Caco-2 (cell line): Measurements from ENCODE around the gene SLC10A3. TPM values are rescaled to one million over a fixed set of nuclear protein-coding genes. Genes with fewer than 3 reads are reported as not detected.

Experiments
- Bru-seq: library from RNA; stranded (reverse); fragments of 400-500 nt; gene quantifications from one replicate; lab custom pipeline; 2021; lab: Mats Ljungman, UMichigan
- BruChase-seq, 2 experiments: library from RNA; stranded (reverse); fragments of 400-500 nt; gene quantifications; one replicate each; lab custom pipeline; 2021; lab: Mats Ljungman, UMichigan
- BruUV-seq: library from RNA; stranded (reverse); fragments of 400-500 nt; replicated peaks from 2 replicates; lab custom pipeline; 2021; lab: Mats Ljungman, UMichigan
- CTCF ChIA-PET: fragments of 300-600 bp; sonication (Branson Sonifier 250); formaldehyde crosslinking; loops from one replicate; lab custom pipeline; 2022; ENCODE audit warnings: antibody characterized with exemption; lab: Charles Lee
- POLR2A ChIA-PET: fragments of 300-600 bp; sonication (Branson Sonifier 250); formaldehyde crosslinking; loops from one replicate; lab custom pipeline; 2022; ENCODE audit warnings: antibody characterized with exemption; lab: Charles Lee
- DNase-seq, 2 experiments: peaks; one replicate each; pipeline versions ENCODE4 v3.0.0 to v3.0.0-alpha.2; 2020 to 2022
- H3K27me3 ChIP-seq: replicated peaks from 2 replicates; pipeline ENCODE4 v1.6.0; 2011; ENCODE audit warnings: low read length; ENCODE audit not compliant: control insufficient read depth, insufficient read depth
- H3K36me3 ChIP-seq: 2 replicates; pipeline ENCODE4 v1.5.1; 2011; ENCODE audit warnings: low read length; ENCODE audit not compliant: control insufficient read depth, insufficient read depth
- H3K4me1 ChIP-seq: fragments of 250-450 bp; sonication (Bioruptor Pico); 2 replicates; pipeline ENCODE4 v1.5.1; 2020; ENCODE audit warnings: mild to moderate bottlenecking
- H3K4me3 ChIP-seq: 2 replicates; pipeline ENCODE4 v1.5.1; 2011; ENCODE audit warnings: low read depth, mild to moderate bottlenecking, control low read depth, low read length
- H3K9me3 ChIP-seq: fragments of 250-450 bp; sonication (Bioruptor Pico); 2 replicates; pipeline ENCODE4 v1.5.1; 2020; ENCODE audit warnings: mild to moderate bottlenecking, moderate library complexity
- H3K27ac Mint-ChIP-seq: one replicate; pipeline ENCODE4 v1.8.0; 2022; ENCODE audit warnings: mixed read lengths; ENCODE audit not compliant: unreplicated experiment
- H3K27me3 Mint-ChIP-seq: one replicate; pipeline ENCODE4 v1.8.0; 2022; ENCODE audit warnings: mixed read lengths; ENCODE audit not compliant: insufficient read depth, unreplicated experiment
- H3K36me3 Mint-ChIP-seq: one replicate; pipeline ENCODE4 v1.8.0; 2022; ENCODE audit warnings: mild to moderate bottlenecking, mixed read lengths; ENCODE audit not compliant: insufficient read depth, unreplicated experiment
- H3K4me1 Mint-ChIP-seq: one replicate; pipeline ENCODE4 v1.8.0; 2022; ENCODE audit warnings: low read depth, mixed read lengths; ENCODE audit not compliant: unreplicated experiment
- H3K4me3 Mint-ChIP-seq: one replicate; pipeline ENCODE4 v1.8.0; 2022; ENCODE audit warnings: mild to moderate bottlenecking, moderate library complexity, mixed read lengths; ENCODE audit not compliant: unreplicated experiment
- H3K9me3 Mint-ChIP-seq: one replicate; pipeline ENCODE4 v1.8.0; 2022; ENCODE audit warnings: mixed read lengths; ENCODE audit not compliant: unreplicated experiment
- intact Hi-C: fragments of 100-400 bp; cut with micrococcal nuclease; formaldehyde crosslinking; loops from one replicate; pipeline ENCODE4 v1.10.0; 2022; ENCODE audit not compliant: unreplicated experiment
- long read RNA-seq: library from polyadenylated mRNA; stranded (forward); transcript quantifications from one replicate; pipeline ENCODE4 v2.0.0, GENCODE V29; 2022
- total RNA-seq: library from RNA; stranded (reverse); gene quantifications from 2 replicates; pipeline ENCODE4 v1.2.3, GENCODE V29; 2022
- TF ChIP-seq, protein P1 (sequence below), 2 experiments: fragments of 200-600 bp in 1 of 2; IDR thresholded peaks; 1 replicate in 1 of 2; 2 replicates in 1 of 2; pipeline versions ENCODE4 v1.5.1 to v1.8.0; 2011 to 2022; ENCODE audit warnings: antibody characterized with exemption in 1 of 2, control low read depth in 1 of 2, inconsistent platforms in 1 of 2, low read depth in 1 of 2, low read length in 1 of 2, mild to moderate bottlenecking in 1 of 2, moderate library complexity in 1 of 2; ENCODE audit not compliant: insufficient read depth in 1 of 2, severe bottlenecking in 1 of 2, unreplicated experiment in 1 of 2

The SLC10A3 gene, protein sequence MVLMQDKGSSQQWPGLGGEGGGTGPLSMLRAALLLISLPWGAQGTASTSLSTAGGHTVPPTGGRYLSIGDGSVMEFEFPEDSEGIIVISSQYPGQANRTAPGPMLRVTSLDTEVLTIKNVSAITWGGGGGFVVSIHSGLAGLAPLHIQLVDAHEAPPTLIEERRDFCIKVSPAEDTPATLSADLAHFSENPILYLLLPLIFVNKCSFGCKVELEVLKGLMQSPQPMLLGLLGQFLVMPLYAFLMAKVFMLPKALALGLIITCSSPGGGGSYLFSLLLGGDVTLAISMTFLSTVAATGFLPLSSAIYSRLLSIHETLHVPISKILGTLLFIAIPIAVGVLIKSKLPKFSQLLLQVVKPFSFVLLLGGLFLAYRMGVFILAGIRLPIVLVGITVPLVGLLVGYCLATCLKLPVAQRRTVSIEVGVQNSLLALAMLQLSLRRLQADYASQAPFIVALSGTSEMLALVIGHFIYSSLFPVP
- total RNA-seq (19.6 and 22.5 TPM in 2 replicates), Bru-seq, nascent RNA (percentile 49 among the genes with signal in this experiment), BruChase-seq, experiment 1, labeled RNA remaining after a 2-hour chase (percentile 70 among the genes with signal in this experiment), BruChase-seq, experiment 2, labeled RNA remaining after a 6-hour chase (percentile 84 among the genes with signal in this experiment)
- long read RNA-seq, transcript SLC10A3-201 (2 exons, 2,161 nt), result major isoform, 31 of 51 reads
- long read RNA-seq, partial matches to known transcripts, result 3 of 51 reads
- long read RNA-seq, other reads (novel, unspliced or antisense), result 16 of 51 reads

DNA sequence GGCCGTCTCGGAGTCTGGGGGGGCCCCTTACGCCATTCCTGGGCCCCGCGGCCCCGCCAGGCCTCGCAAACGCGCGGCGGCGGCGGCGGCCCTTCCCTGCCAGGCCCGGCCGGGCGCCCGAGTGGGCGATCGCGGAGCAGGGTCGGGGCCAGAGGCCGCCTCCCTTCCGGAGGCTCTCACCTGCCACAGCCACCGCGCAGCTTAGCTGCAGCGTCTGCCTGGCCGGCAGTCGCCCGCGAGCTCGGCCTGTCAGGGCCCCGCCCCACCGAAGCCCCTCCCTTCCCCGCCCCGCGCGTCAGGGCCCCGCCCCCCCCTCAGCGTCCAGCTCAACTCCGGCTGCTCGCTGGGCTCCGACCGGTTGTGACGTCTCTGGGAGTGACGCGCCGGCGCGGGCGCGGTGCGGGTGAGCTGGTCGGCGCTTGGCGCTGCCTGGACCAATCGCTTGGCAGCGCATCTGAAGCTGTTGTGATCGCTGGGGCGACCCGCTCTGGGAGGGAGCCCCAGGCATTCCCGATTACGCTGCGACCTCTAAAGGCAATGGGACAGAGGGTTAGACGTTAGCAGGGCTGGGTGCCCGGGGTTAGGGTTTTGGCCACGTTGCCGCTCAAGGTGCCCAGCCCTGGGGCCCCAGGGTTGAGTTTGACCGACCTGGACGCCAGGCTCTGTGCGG lies at the start of gene SLC10A3:
TSS of gene SLC10A3 (minus strand) at position 216 of the 670 bp plus-strand sequence. CDS start 1,689 bp downstream, outside the sequence.
- Mint-ChIP-seq H3K9me3 (no peaks in the 10 kb centered on the region), H3K27ac (peak within 1 kb of the TSS; percentile 92), H3K4me1 (peaks cover 6% of the 10 kb centered on the region), H3K36me3 (peaks cover 5% of the 10 kb centered on the region), H3K27me3 (no peaks in the 10 kb centered on the region), H3K4me3 (peak within 1 kb of the TSS; percentile 73)
- TF ChIP-seq, protein P1, sequence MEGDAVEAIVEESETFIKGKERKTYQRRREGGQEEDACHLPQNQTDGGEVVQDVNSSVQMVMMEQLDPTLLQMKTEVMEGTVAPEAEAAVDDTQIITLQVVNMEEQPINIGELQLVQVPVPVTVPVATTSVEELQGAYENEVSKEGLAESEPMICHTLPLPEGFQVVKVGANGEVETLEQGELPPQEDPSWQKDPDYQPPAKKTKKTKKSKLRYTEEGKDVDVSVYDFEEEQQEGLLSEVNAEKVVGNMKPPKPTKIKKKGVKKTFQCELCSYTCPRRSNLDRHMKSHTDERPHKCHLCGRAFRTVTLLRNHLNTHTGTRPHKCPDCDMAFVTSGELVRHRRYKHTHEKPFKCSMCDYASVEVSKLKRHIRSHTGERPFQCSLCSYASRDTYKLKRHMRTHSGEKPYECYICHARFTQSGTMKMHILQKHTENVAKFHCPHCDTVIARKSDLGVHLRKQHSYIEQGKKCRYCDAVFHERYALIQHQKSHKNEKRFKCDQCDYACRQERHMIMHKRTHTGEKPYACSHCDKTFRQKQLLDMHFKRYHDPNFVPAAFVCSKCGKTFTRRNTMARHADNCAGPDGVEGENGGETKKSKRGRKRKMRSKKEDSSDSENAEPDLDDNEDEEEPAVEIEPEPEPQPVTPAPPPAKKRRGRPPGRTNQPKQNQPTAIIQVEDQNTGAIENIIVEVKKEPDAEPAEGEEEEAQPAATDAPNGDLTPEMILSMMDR (IDR thresholded peaks at IDR 0.05; ENCODE audit: insufficient read depth in 1 of 2, low read depth in 1 of 2, low read length in 1 of 2, severe bottlenecking in 1 of 2, unreplicated experiment in 1 of 2), result peak in 1 of 2 experiments; percentile 15
- H3K4me1 ChIP-seq, result peaks cover 4% of the 10 kb centered on the region; the same call in 1 of the 2 replicates
- DNase-seq, result peak; percentile 94 to 95
- POLR2A ChIA-PET, result interaction anchor here (0.5 to 1.9 kb wide), 16 partner anchors 9 to 315 kb away, joined by 3 to 16 read pairs (median 4); partner anchors contain the start of genes EMD, FAM3A, FAM50A and IKBKG
- intact Hi-C loops, result loop anchor here (1.0 to 2.0 kb wide), 2 partner anchors 26 to 44 kb away; partner anchors contain the start of gene FAM3A
- H3K9me3 ChIP-seq, result no peaks in the 10 kb centered on the region
- peak within 1 kb of the TSS; percentile 57 for H3K4me3 ChIP-seq
- H3K27me3 ChIP-seq, result no peaks in the 10 kb centered on the region
- CTCF ChIA-PET, result interaction anchor here (0.7 to 1.7 kb wide), 6 partner anchors 12 to 117 kb away, joined by 3 to 7 read pairs (median 4); partner anchors contain the start of genes DNASE1L1, FAM3A and LAGE3
- no TSS peak for BruUV-seq
- H3K36me3 ChIP-seq, result no peaks in the 10 kb centered on the region

DNA sequence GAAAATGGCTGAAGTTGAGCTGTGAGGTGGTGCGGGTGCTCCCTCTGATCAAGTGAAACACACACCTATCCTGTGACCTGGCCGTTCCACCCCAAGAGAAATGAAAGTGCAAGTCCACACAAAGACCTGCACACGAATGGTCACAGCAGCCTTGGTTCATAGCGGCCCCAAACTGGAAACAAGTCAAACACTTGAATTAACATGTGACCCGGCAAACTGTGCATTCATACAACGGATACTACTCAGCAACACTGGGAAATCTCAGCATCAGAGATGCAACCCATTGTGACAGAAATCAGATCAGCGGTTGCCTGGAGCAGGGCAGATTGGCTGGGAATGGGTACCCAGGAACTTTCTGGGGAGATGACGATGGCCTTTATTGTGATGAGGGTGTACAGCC lies 48.6 kb upstream of the SLC10A3 start:
- no peak overlapping the region for H3K4me3 Mint-ChIP-seq

More for the DNA sequence above, 48.6 kb upstream of the SLC10A3 start:
- no peak for DNase-seq
- ChIA-PET CTCF (no interaction called here), POLR2A (no interaction called here)
- H3K36me3 ChIP-seq, result no peaks in the 10 kb centered on the region
- peaks cover 23% of the 10 kb centered on the region for H3K4me1 ChIP-seq
- no peaks in the 10 kb centered on the region for H3K27me3 ChIP-seq
- BruUV-seq, result no TSS peak
- TF ChIP-seq, protein P1 (IDR thresholded peaks at IDR 0.05; ENCODE audit: insufficient read depth in 1 of 2, low read depth in 1 of 2, low read length in 1 of 2, severe bottlenecking in 1 of 2, unreplicated experiment in 1 of 2), result no peak
- H3K9me3 ChIP-seq, result no peaks in the 10 kb centered on the region
- H3K36me3 Mint-ChIP-seq, result peaks cover 19% of the 10 kb centered on the region
- intact Hi-C loops, result no loop called here
- H3K27ac Mint-ChIP-seq, result no peak overlapping the region
- no peaks in the 10 kb centered on the region for H3K27me3 Mint-ChIP-seq
- no peaks in the 10 kb centered on the region for H3K4me1 Mint-ChIP-seq
- no peak overlapping the region for H3K4me3 ChIP-seq
- H3K9me3 Mint-ChIP-seq, result no peaks in the 10 kb centered on the region
